Measurements from ENCODE around the gene PIGBOS1. TPM values are rescaled to one million over a fixed set of nuclear protein-coding genes. Genes with fewer than 3 reads are reported as not detected.

PIGBOS1 gene
- total and polyA plus RNA-seq, 9 of the 15 experiments (the other 6 are each of a cell fraction or from before 2014, with no cell fraction given): 25.2 to 76.2 (median 46.0) TPM

DNA sequence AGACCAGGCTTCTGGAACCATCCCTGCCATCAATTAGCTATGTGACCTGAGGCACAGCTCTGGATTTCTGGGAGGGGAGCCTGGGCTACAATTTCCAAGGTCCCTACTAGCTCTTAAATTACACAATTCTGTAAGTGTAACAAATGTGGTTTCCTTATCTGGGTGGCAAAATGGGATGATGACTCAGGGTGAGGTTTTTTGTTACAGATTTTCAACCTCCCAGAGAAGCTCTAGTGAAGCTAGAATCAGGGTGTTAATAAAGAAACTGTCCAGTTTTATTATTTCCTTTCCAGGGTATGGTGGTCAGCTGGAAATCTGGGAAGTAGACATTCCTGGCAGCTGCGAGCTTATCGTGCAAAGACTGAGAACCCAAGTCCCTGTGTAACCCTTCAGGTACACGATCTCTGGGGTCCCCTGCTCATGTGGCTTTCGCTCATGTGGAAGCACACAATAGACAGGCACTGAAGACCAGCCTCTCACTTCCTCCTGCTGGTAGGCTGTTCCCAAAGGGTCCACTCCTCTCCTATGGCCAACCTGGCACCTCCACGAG is 36.6 kb downstream of the PIGBOS1 start (continued):
- TF ChIP-seq ZNF140 (CRISPR knock-in tag; IDR thresholded peaks at IDR 0.05) (no peak), FOXJ3 (CRISPR knock-in tag; IDR thresholded peaks at IDR 0.05) (no peak), HDAC3 (IDR thresholded peaks at IDR 0.05; ENCODE audit: borderline replicate concordance, partially characterized antibody) (peak; percentile 53), NFYB (IDR thresholded peaks at IDR 0.05; ENCODE audit: extremely low read depth, insufficient read length) (no peak), KAT8 (IDR thresholded peaks at IDR 0.05; ENCODE audit: low read depth) (no peak), RBM14 (IDR thresholded peaks at IDR 0.05; ENCODE audit: borderline replicate concordance, insufficient read depth, low read depth, low read length) (no peak), THAP12 (CRISPR knock-in tag; IDR thresholded peaks at IDR 0.05) (no peak), RAD51 (IDR thresholded peaks at IDR 0.05; ENCODE audit: borderline replicate concordance, low read depth) (no peak), ZFP36 (IDR thresholded peaks at IDR 0.05; ENCODE audit: low read depth, low read length, partially characterized antibody) (no peak), TAL1 (IDR thresholded peaks at IDR 0.05) (peak; percentile 42; the same call in 1 of the 2 replicates), KDM1A (IDR thresholded peaks at IDR 0.05) (peak; percentile 95), CHD2 (IDR thresholded peaks at IDR 0.05; ENCODE audit: low read depth, low read length) (no peak), ZNF3 (CRISPR knock-in tag; IDR thresholded peaks at IDR 0.05) (no peak), ZC3H8 (IDR thresholded peaks at IDR 0.05) (no peak), ZNF586 (CRISPR knock-in tag; conservative IDR thresholded peaks at IDR 0.05) (no peak), MYC (IDR thresholded peaks at IDR 0.05; ENCODE audit: low read depth, low read length) (no peak), MYC (CRISPR knock-in tag; IDR thresholded peaks at IDR 0.05; ENCODE audit: borderline replicate concordance, low read depth) (no peak), HLTF (IDR thresholded peaks at IDR 0.05) (no peak), CHD1 (IDR thresholded peaks at IDR 0.05; ENCODE audit: low read length) (no peak), CC2D1A (IDR thresholded peaks at IDR 0.05) (no peak), NCOA1 (IDR thresholded peaks at IDR 0.05; ENCODE audit: low read depth) (no peak)
- TF ChIP-seq, protein P1, sequence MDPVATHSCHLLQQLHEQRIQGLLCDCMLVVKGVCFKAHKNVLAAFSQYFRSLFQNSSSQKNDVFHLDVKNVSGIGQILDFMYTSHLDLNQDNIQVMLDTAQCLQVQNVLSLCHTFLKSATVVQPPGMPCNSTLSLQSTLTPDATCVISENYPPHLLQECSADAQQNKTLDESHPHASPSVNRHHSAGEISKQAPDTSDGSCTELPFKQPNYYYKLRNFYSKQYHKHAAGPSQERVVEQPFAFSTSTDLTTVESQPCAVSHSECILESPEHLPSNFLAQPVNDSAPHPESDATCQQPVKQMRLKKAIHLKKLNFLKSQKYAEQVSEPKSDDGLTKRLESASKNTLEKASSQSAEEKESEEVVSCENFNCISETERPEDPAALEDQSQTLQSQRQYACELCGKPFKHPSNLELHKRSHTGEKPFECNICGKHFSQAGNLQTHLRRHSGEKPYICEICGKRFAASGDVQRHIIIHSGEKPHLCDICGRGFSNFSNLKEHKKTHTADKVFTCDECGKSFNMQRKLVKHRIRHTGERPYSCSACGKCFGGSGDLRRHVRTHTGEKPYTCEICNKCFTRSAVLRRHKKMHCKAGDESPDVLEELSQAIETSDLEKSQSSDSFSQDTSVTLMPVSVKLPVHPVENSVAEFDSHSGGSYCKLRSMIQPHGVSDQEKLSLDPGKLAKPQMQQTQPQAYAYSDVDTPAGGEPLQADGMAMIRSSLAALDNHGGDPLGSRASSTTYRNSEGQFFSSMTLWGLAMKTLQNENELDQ (CRISPR knock-in tag; IDR thresholded peaks at IDR 0.05; ENCODE audit: borderline replicate concordance): no peak
- TF ChIP-seq, protein P2, sequence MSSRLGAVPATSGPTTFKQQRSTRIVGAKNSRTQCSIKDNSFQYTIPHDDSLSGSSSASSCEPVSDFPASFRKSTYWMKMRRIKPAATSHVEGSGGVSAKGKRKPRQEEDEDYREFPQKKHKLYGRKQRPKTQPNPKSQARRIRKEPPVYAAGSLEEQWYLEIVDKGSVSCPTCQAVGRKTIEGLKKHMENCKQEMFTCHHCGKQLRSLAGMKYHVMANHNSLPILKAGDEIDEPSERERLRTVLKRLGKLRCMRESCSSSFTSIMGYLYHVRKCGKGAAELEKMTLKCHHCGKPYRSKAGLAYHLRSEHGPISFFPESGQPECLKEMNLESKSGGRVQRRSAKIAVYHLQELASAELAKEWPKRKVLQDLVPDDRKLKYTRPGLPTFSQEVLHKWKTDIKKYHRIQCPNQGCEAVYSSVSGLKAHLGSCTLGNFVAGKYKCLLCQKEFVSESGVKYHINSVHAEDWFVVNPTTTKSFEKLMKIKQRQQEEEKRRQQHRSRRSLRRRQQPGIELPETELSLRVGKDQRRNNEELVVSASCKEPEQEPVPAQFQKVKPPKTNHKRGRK (tag; IDR thresholded peaks at IDR 0.05): no peak
- TF ChIP-seq, protein P3, sequence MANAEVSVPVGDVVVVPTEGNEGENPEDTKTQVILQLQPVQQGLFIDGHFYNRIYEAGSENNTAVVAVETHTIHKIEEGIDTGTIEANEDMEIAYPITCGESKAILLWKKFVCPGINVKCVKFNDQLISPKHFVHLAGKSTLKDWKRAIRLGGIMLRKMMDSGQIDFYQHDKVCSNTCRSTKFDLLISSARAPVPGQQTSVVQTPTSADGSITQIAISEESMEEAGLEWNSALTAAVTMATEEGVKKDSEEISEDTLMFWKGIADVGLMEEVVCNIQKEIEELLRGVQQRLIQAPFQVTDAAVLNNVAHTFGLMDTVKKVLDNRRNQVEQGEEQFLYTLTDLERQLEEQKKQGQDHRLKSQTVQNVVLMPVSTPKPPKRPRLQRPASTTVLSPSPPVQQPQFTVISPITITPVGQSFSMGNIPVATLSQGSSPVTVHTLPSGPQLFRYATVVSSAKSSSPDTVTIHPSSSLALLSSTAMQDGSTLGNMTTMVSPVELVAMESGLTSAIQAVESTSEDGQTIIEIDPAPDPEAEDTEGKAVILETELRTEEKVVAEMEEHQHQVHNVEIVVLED (CRISPR knock-in tag; IDR thresholded peaks at IDR 0.05): no peak
